ENCODE data around the gene SUGCT. TPM values are rescaled to one million over a fixed set of nuclear protein-coding genes. Genes with fewer than 3 reads are reported as not detected.

The SUGCT gene
- total RNA-seq, 1 donor from 2014 or later = 8.4 TPM

GRCh38 chr7:40826411-40827221 is 691.8 kb downstream of the SUGCT start:
- ATAC-seq (ENCODE audit: poor library complexity) = no peak
- intact Hi-C loops (cut with DNase I) = no loop called here
- no peak for DNase-seq

GRCh38 chr7:40827222-40828085 is 692.6 kb downstream of the SUGCT start:
- intact Hi-C loops (cut with DNase I) = no loop called here
- DNase-seq (no peak), ATAC-seq (ENCODE audit: poor library complexity) (no peak)

- intact Hi-C loops (cut with DNase I) = no loop called here
- DNase-seq (no peak), ATAC-seq (ENCODE audit: poor library complexity) (no peak)
Observed at GRCh38 chr7:40828686-40829600, 694.1 kb downstream of the SUGCT start.

GRCh38 chr7:40833191-40833887 is 698.5 kb downstream of the SUGCT start:
- intact Hi-C loops (cut with DNase I) = no loop called here
- DNase-seq (no peak), ATAC-seq (ENCODE audit: poor library complexity) (no peak)

- DNase-seq (no peak), ATAC-seq (ENCODE audit: poor library complexity) (no peak)
- intact Hi-C loops (cut with DNase I) = no loop called here
Observed at GRCh38 chr7:40833888-40834234, 699.1 kb downstream of the SUGCT start.

GRCh38 chr7:40836218-40836617 is 701.4 kb downstream of the SUGCT start:
- ATAC-seq (ENCODE audit: poor library complexity) (no peak), DNase-seq (no peak)
- intact Hi-C loops (cut with DNase I) = no loop called here

GRCh38 chr7:40839881-40840280 is 705.1 kb downstream of the SUGCT start:
- intact Hi-C loops (cut with DNase I) = no loop called here
- no peak for DNase-seq
- ATAC-seq (ENCODE audit: poor library complexity) = no peak

GRCh38 chr7:40840990-40841389 is 706.2 kb downstream of the SUGCT start:
- intact Hi-C loops (cut with DNase I) = no loop called here
- no peak for ATAC-seq (ENCODE audit: poor library complexity)
- DNase-seq = no peak

- DNase-seq (no peak), ATAC-seq (ENCODE audit: poor library complexity) (no peak)
- intact Hi-C loops (cut with DNase I) = no loop called here
Observed at GRCh38 chr7:40842641-40843040, 707.8 kb downstream of the SUGCT start.

- intact Hi-C loops (cut with DNase I) = no loop called here
- DNase-seq = no peak
- ATAC-seq (ENCODE audit: poor library complexity) = no peak
Observed at GRCh38 chr7:40843338-40843985, 708.7 kb downstream of the SUGCT start.

- intact Hi-C loops (cut with DNase I) = no loop called here
- no peak for ATAC-seq (ENCODE audit: poor library complexity)
- no peak for DNase-seq
Observed at GRCh38 chr7:40845943-40846342, 711.1 kb downstream of the SUGCT start.

GRCh38 chr7:40847921-40848320 is 713.1 kb downstream of the SUGCT start:
- ATAC-seq (ENCODE audit: poor library complexity) = no peak
- intact Hi-C loops (cut with DNase I) = no loop called here
- no peak for DNase-seq

- DNase-seq (no peak), ATAC-seq (ENCODE audit: poor library complexity) (no peak)
- intact Hi-C loops (cut with DNase I) = no loop called here
Observed at GRCh38 chr7:40848541-40849221, 713.9 kb downstream of the SUGCT start.

- DNase-seq (no peak), ATAC-seq (ENCODE audit: poor library complexity) (no peak)
- intact Hi-C loops (cut with DNase I) = no loop called here
Observed at GRCh38 chr7:40850017-40850416, 715.2 kb downstream of the SUGCT start.

- no peak for DNase-seq
- no peak for ATAC-seq (ENCODE audit: poor library complexity)
- intact Hi-C loops (cut with DNase I) = no loop called here
Observed at GRCh38 chr7:40851001-40851400, 716.2 kb downstream of the SUGCT start.

- no peak for DNase-seq
- ATAC-seq (ENCODE audit: poor library complexity) = no peak
- intact Hi-C loops (cut with DNase I) = no loop called here
Observed at GRCh38 chr7:40859076-40859475, 724.3 kb downstream of the SUGCT start.

- intact Hi-C loops (cut with DNase I) = no loop called here
- DNase-seq = no peak
- ATAC-seq (ENCODE audit: poor library complexity) = no peak
Observed at GRCh38 chr7:40859965-40860543, 725.2 kb downstream of the SUGCT start.
